ENCODE results near the gene VN1R5. TPM values are rescaled to one million over a fixed set of nuclear protein-coding genes. Genes with fewer than 3 reads are reported as not detected.

Gene VN1R5
- total RNA-seq, 1 experiment from 2014 or later: not detected

GRCh38 chr1:247296599-247297180, 40.8 kb downstream of the VN1R5 start:
- H3K56ac ChIP-seq (ENCODE audit: insufficient read length, low read depth, low read length): no peak overlapping the region
- H3K27me3 ChIP-seq (ENCODE audit: insufficient read depth, low read length): no peaks in the 10 kb centered on the region
- H2BK5ac ChIP-seq (ENCODE audit: insufficient read length, low read length): no peak overlapping the region
- H3K4ac ChIP-seq (ENCODE audit: low read depth, low read length): no peak overlapping the region
- H4K91ac ChIP-seq (ENCODE audit: insufficient read length, low read depth, low read length): no peak overlapping the region
- Mint-ChIP-seq H3K36me3 (ENCODE audit: insufficient read depth in 1 of 3, low read depth in 3 of 3) (peaks cover 24 to 41% (median 34%) of the 10 kb centered on the region in 3 experiments), H3K27ac (no peak overlapping the region), H3K9me3 (no peaks in the 10 kb centered on the region; a peak in 1 of 5 replicates), H3K27me3 (ENCODE audit: low read depth) (no peaks in the 10 kb centered on the region; the same call in 1 of the 2 replicates), H3K4me3 (no peak overlapping the region), H3K4me1 (peaks cover 78 to 80% of the 10 kb centered on the region in 2 experiments)
- no peak overlapping the region for H3T11ph ChIP-seq (ENCODE audit: low read length)
- no peak overlapping the region for H4K5ac ChIP-seq (ENCODE audit: insufficient read length, low read depth, low read length)
- H3K79me1 ChIP-seq (ENCODE audit: insufficient read depth, low read depth, low read length, poor library complexity, severe bottlenecking): no peaks in the 10 kb centered on the region
- H2AK5ac ChIP-seq (ENCODE audit: insufficient read length, low read length): no peak overlapping the region
- no peak overlapping the region for H3K4me2 ChIP-seq (ENCODE audit: insufficient read depth, insufficient read length, low read length)
- no peak overlapping the region for H2BK15ac ChIP-seq (ENCODE audit: low read depth, low read length)
- H3K14ac ChIP-seq (ENCODE audit: insufficient read depth, low read length): no peak overlapping the region
- no peak overlapping the region for H2BK120ac ChIP-seq (ENCODE audit: low read depth, low read length, poor library complexity, severe bottlenecking)
- H3K18ac ChIP-seq (ENCODE audit: insufficient read length, low read depth, low read length): no peak overlapping the region
- DNase-seq: no peak
- H3K23me2 ChIP-seq (ENCODE audit: insufficient read length, low read depth, low read length, poor library complexity, severe bottlenecking): no peaks in the 10 kb centered on the region
- TF ChIP-seq, protein P1, sequence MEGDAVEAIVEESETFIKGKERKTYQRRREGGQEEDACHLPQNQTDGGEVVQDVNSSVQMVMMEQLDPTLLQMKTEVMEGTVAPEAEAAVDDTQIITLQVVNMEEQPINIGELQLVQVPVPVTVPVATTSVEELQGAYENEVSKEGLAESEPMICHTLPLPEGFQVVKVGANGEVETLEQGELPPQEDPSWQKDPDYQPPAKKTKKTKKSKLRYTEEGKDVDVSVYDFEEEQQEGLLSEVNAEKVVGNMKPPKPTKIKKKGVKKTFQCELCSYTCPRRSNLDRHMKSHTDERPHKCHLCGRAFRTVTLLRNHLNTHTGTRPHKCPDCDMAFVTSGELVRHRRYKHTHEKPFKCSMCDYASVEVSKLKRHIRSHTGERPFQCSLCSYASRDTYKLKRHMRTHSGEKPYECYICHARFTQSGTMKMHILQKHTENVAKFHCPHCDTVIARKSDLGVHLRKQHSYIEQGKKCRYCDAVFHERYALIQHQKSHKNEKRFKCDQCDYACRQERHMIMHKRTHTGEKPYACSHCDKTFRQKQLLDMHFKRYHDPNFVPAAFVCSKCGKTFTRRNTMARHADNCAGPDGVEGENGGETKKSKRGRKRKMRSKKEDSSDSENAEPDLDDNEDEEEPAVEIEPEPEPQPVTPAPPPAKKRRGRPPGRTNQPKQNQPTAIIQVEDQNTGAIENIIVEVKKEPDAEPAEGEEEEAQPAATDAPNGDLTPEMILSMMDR (conservative IDR thresholded peaks at IDR 0.05): no peak
- no peaks in the 10 kb centered on the region for H3K9me3 ChIP-seq (ENCODE audit: control insufficient read depth, low read depth, low read length)
- no peak overlapping the region for H2AFZ ChIP-seq (ENCODE audit: low read length)
- H3K79me2 ChIP-seq (ENCODE audit: insufficient read depth, low read length): no peaks in the 10 kb centered on the region
- peaks cover 44% of the 10 kb centered on the region for H3K4me1 ChIP-seq (ENCODE audit: insufficient read depth, low read length)
- H4K8ac ChIP-seq (replicated peaks; ENCODE audit: insufficient read length, low read depth, low read length): no peak overlapping the region
- no peak overlapping the region for H2BK12ac ChIP-seq (ENCODE audit: insufficient read length, low read depth, low read length)
- WGBS (ENCODE audit: extremely low coverage, insufficient read length, low lambda C conversion rate): no CpG with 5 or more reads among the region's 8 CpGs
- H4K20me1 ChIP-seq (ENCODE audit: control insufficient read depth, insufficient read depth, insufficient read length): no peaks in the 10 kb centered on the region
- no peak overlapping the region for H3K9ac ChIP-seq (ENCODE audit: extremely low read depth, insufficient read length, low read length)
- H2BK20ac ChIP-seq (ENCODE audit: low read depth, low read length, poor library complexity, severe bottlenecking): no peak overlapping the region
- no peak overlapping the region for H3K27ac ChIP-seq (ENCODE audit: insufficient read length, low read depth, low read length)
- no peak overlapping the region for H3K23ac ChIP-seq (ENCODE audit: insufficient read length, low read depth, low read length)
